HG03196 (cell line): ENCODE results near the gene BBS9.
"Not testable (repeated sequence)": the region's sequence is repeated elsewhere in the genome, so short reads cannot be mapped to it uniquely, and the experiment has no call there.

Experiments
- ATAC-seq: cut with Tn5 transposase; IDR thresholded peaks from one replicate; pipeline ENCODE4 v1.9.1; 2021; ENCODE audit not compliant: unreplicated experiment

The BBS9 gene

DNA sequence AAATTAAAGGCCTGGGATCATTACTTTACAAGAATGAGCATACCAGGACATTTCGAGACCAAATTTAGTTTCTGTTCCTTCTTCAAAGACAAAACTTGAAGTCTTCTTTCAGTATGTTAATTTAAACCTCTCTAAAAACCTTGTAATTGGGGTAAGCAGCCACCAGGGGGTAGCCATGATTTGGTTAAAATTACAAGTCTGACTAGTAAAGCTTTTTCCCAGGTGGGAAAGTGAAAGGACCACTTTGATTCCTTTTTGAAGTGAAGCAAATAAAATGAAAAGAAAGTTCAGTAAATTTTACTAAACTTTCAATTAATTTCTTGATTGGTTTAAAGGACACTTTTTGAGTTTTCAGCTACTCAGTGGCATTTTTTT lies 294.3 kb downstream of the BBS9 start:
- peak; percentile 67 for ATAC-seq

DNA sequence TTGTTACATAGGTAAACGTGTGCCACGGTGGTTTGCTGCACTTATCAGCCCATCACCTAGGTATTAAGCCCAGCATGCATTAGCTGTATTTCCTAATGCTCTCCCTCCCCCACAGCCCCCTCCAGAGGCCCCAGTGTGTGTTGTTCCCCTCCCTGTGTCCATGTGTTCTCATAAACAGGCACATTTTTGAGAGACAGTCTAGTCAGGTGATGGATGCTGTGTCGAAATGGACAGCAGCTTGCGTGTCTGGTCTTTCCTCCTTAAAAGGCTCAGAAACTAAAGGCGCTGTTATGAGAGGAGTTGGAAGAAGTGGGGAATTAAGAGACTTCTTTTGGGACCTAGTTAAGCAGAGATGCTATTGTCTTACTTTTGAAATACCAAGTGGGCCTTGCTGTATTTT lies 296.0 kb downstream of the BBS9 start:
- ATAC-seq, result no peak

DNA sequence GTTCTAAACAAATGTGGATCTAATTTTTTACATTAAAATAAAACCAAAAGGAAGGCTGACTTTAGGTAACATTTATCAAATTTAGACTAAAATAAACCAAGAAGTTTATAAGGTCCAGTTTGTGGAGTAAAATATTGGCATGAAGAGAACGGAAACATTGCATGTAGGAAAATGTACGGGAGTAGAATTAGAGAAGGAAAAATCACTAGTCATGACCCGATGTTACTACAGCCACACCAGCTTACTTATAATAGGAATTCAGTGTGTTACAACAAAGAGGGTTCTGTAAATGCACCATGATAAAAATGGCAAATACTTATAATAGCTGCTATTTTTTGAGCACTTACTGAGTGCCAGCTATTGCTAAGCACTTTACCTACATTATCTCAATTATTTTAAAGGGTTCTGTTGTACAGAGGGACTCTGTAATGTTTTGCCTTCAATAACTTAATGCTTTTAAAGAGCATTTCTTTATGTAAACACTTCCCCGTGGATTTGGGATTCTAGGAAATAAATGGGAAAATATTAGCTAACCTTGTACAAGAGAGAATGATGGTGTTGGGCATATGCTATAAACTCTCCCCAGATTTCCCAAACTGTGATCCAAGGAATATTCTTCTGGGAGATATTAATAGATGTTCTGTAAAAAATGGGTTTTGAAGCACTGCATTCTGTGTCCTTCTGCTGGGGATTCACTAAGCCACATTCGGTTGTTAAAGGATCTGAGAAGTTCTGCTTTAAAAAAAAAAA lies 296.7 kb downstream of the BBS9 start:
- no peak for ATAC-seq

DNA sequence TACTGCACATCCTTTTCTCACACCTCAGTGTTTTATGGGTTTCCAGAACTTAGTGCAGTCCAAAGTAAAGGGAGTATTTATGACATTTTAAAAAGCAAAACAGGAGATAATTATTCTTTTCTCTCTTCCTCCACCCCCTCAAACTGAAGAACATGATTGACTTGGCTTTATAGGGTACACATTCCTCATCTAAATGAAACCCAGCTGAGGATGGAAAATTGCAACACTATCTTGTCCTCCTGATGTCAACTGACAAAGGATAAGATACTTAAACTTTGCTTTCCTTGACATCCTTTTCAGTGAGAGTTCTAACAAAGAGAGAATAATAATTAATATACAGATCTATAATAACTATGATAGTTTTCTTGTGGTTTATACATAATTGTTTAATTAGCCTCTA lies 299.1 kb downstream of the BBS9 start:
- no peak for ATAC-seq

DNA sequence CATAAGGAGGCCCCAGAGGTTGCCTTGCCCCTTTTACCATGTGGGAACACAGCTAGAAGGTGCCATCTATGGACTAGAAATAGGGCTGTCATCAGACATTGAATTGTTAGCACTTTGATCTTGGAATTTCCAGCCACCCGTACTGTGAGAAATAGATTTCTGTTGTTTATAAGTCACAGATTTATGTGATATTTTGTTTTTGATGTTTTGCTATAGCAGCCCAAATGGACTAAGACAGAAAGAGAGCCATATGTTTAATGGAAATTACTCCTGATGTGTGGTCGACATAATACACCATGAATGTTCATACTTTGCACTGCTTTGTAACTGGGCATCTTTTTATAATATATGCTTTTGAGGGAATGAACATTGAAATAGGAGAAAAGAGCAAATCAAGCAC lies 302.2 kb downstream of the BBS9 start:
- no peak for ATAC-seq

DNA sequence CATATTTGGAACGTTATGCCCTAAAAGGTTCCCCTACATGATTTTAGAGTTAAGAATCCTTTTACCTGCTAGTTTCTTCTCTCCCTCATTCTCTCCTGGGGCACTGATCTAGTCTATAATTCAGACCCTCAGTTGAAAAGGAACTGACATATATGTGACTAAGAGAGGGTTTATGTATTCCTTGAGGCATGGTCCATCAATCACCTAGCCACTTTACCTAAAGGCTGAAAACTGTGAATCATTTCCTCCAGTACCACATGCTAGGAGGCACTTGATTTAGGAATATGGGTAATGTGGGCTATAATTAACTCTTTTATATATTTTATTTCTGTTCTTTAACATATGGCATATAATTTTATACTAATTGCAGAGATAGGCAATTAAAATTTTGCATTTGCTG lies 303.5 kb downstream of the BBS9 start:
- no peak for ATAC-seq

DNA sequence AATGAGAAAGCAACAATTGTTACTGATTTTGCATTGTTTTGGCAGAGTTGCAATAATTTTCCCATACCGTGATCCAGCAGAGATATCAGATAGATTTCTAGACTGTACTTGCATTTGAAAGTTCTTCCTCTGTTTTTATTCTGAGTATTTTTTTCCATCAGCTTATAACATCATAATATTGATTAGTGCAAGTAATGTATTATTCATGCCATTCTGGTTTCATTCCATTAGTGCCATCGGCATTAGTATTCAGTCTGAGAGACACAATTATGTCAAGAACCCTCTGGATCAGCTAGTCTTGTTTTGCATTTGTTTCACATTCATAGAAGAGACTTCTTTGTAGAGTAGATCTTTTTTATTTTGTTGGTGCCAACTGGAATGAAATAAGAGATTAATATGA lies 304.0 kb downstream of the BBS9 start:
- ATAC-seq, result no peak

DNA sequence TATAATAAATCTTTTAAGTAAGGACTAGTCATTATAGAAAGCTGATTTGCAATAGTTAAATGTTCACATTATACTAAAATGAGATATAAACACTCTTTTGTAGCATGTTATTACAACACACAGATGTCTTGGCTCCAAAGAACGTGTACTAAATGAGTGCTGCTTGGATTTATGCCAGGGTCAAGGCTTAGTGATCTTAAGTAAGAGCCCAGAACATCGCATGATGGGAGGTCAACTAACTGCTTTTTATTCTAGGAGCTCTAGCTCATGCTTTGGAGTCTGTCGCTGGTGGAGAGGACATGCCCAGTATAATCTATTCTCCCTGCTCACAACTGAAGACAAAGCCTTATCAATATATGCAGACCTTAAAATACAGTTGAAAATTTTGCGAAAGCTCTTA lies 315.1 kb downstream of the BBS9 start:
- no peak for ATAC-seq

DNA sequence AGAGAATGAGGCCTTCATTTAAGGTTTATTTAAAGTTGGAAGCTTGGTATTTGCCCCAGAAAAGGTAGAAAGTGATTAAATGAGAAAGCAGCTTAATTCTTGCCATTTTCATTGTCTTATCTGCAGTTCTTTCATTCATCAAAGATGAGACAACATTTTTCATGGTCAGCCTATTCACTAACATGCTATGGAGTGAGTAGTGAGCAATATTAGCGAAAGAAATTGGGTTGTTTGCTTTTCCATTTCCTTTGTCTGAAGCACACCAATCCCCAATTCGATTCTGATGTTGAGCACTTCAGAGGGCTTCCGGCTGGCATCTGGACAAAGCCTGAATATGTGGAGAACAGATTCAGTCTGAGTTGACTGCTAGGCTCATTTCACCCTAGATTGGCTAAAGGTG lies 317.2 kb downstream of the BBS9 start:
- no peak for ATAC-seq

DNA sequence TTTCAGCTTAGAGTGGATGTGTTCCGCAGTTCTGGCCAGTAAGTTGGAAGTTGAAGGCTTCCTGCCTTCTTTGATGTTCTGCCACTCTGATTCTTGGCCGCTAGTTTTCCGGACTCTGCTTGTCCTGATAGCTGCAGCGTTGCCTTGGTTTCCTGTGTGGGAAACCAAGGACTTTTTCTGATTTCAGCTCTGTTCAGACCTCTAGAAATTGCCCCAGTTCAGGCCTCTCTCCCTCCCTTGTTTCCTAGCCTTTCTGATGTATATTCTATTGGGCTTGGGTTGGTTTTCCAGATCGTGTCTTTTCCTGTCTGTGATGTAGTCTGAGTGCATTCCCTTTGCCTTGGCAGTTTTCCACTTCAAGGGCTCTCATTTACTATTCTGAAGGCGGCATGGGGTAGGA lies 318.7 kb downstream of the BBS9 start:
- ATAC-seq, result no peak

DNA sequence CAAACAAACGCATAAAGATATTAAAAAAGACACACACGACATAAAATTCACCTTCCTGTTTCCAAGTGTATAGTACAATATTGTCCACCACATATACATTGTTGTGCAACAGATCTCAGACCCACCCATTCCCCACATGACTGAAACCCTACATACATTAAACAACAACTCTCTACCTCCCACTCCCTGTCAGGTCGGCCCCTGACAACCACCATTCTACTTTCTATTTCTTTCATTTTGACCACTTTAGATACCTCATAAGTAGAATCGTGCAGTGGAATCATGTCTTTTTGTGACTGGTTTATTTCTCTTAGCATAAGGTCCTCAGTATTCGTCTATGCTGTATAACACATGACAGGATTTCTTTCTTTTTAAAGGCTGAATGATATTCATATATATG lies 320.5 kb downstream of the BBS9 start:
- ATAC-seq, result no peak

DNA sequence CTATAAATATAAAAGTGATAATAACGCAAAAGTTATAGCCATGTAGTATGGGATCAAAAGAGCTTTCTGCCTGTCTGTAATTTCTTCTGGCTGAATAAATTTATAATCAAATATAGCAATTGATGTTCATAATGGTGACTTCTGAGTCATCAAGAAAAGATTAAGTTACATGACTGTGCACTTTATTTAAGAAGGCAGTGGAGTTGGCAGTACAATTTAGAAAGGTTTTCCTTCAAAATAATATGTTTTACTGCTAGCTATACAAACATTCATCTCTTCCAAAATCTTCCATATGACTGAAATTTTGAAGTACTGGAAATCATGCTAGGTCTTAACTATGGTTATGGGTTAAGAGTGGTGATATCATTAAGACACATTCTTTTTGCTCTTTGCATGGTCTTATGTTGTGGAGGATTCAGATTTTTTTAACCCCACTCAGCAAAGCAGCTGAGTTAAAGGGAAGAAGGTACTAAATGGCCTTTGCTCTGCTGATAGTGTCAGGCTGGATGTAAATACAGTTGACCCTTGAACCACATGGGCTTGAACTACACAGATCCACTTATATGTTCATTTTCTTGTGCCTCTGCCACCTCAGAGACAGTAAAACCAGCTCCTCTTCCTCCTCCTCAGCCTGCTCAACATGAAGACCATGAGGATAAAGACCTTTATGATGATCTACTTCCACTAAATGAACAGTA lies 323.6 kb downstream of the BBS9 start:
- no peak for ATAC-seq

DNA sequence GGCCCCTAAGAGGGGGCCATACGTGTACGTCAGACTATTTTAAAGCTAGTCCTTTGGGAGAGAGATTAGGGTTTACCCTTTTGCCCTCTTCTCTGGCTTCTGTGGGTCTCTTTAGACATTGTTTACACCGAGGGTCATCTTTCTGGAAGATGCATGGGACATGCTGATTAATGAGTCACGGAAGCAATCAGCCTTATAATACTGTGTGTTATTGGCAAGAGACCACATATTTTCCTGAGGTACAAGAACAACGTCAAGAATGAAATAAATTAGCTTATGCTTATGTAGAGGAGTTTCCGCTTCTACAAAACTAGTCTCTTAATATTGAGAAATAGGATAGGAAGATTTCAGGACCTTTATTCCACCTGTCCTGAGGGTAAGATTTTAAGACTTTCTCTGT lies 327.7 kb downstream of the BBS9 start:
- no peak for ATAC-seq

DNA sequence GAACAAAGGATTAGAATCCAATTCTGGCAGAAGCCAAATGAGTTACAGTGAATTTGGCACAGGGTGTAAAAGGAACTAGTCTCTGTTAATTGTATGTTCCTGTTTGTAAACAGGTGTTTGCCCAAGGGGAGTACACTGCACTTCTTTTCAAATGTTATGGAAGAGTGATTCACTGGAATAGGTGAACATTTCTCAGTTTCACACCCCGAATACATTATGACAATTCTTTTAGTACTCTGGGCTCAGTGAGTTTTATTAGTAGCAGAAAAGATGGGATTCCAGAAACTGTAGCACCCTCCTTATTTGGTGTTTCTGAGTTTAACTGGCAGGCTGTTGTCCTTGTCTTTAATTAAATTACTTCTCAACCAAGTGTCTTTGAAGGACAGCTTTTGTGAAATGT lies 329.2 kb downstream of the BBS9 start:
- ATAC-seq, result no peak

DNA sequence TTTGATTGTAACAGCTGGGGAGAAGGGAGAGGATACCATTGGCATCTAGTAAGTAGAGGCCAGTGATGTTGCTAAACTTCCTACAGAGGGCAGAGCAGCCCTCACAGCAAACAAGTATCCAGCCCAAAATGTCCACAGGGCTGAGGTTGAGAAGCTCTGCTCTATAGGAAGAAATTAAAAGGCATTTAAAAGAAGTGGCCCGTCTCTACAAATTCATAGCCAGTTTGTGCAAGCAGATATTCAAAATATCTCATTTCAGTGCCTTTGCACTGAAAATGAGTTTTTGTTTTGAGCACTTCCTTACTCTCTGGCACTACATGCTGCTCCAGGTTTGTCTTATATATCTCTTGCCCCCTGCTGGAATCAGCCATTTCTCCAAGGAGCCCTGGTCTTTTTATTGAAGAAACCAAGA lies 330.0 kb downstream of the BBS9 start:
- ATAC-seq, result no peak

DNA sequence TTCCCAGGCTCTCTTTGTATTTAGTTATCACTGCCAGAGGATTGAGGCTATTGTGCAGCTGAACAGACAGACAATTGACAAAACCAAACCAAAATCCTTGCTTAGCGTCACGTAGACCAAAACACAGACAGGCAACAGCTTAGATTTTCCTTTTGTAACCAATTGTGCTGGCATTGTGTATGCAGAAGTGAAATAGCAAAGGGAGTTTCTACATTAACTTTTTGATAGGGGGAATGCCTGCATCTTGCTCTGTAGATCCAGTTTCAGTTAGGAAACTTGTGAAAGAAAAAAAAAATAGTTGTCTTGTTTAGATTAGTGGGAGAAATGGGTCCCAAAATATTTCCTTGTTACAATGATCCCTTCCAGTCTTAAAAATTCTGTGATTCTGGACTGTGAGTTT lies 333.8 kb downstream of the BBS9 start:
- no peak for ATAC-seq

DNA sequence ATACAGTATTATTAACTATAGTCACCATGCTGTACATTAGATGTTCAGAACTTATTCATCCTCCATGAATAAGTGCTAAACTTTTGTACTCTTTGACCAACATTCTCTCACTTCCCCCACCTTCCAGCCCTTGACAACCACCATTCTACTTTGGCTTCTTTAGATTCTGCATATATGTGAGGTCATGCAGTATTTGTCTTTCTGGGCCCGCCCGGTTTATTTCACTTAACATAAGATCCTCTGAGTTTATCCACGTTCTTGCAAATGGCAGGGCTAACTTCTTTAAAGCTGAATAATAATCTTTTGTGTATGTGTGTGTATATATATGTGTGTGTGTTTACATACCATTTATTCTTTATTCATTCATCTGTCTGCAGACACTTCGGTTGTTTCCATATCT lies 336.8 kb downstream of the BBS9 start:
- no peak for ATAC-seq

DNA sequence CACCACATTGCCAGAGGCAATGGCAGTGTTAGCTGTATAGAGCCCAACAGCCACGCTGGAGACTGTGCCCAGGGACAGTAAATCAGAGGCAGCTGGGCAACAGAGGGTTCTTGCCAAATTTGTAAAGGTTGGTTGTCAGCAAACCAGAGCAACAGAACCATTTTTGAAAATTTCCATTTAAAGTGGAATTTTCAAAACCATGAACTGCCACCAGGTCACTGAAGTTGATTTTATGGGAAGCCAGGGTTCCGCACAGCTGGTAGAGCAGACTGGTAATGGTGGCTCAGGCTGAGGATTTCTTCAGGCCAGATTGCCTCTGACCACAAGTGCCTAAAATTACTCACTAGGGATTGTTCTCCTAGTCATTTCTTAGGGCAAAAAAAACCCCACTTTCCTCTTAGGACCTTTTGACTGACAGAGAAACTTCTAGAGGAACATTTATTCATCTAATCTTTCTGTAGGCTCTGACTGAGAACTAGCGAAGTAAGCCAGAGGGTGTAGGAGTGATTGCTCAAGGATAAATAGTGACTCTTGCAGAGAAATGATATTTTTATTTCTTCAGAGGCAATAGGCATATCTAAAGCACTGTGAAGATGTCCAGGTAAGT lies 342.4 kb downstream of the BBS9 start:
- ATAC-seq, result no peak

DNA sequence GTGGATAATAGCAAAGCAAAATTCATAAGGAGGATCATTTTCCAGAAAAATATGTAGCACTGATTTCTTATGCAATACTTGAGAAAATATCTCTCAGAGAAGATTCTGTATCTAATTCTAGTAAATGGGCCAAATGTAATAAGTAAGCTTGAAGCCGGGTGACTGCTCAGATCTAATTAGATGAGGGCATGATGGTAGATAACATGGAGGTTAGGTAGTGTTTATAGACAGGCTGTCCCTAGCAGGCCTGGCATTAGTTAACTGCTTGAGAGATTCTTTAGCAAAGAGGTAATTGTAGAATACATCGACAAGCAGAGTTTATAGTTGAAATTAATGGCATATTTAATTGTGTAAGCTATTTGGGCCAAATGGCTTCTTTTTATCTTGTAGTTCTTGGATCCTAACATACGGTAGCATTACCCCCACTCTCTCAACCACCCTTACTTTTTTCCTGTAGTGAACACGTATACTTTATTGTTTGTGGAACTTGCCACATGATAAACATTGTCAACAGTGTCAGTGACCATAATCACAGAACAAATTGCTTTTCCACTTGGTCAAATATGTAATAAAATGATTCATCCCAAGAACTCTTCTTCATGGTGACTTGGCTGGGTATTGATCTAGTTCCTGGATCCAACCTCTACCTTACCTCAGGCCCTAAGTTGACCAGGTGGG lies 343.1 kb downstream of the BBS9 start:
- ATAC-seq, result no peak

DNA sequence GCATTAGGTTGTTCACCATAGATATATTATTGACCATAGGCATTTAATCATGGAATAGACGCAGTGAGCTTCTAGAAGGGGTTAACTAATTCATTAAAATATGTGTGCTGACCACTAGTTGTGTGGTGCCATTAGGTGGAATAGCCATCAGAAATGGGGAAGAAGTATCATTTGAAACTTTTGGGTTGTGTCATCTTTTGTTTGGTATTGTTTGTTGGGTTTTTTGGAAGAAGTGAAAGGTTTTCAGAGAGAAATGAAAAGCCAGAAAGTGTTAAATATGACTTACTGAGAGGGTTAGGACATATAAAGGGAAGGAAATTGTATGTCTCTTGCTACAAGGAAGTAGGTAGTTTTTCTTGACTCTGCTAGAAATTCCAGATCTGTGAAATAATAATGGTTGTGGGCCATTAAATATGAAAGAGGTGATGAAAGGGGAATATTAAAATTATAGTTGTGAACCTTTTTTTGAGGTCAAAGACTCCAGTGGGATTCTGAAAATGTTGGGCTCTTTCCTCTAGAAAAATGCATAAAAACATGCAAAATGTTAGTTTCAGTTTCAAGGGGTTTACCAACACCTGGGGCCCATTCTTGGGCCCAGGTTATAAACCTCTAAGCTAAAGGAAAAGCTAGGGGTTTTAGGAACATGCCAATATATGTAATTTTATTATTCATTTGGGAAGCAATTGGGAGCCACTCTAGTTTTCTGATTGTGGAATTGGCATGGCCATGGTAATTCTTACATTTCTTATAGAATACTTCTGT lies 348.5 kb downstream of the BBS9 start:
- ATAC-seq, result no peak

DNA sequence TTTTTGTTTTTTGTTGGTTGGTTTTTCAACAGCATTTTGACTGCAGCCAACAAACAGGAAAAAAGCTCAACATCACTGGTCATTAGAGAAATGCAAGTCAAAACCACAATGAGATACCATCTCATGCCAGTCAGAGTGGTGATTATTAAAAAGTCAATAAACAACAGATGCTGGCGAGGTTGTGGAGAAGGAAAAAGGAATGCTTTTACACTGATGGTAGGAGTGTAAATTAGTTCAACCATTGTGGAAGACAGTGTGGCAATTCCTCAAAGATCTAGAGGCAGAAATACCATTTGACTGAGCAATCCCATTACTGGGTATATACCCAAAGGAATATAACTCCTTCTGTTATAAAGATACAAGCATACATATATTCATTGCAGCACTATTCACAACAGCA lies 355.1 kb downstream of the BBS9 start:
- not testable (repeated sequence) for ATAC-seq
